ENCODE data around the gene PPP1R13B. TPM values are rescaled to one million over a fixed set of nuclear protein-coding genes. Genes with fewer than 3 reads are reported as not detected.

Gene PPP1R13B
- total RNA-seq, 1 donor from 2014 or later, result 53.0 TPM

GRCh38 chr14:103815253-103815652, 32.1 kb downstream of the PPP1R13B start:
- Mint-ChIP-seq H3K27ac (no peak overlapping the region), H3K27me3 (ENCODE audit: low read depth) (no peaks in the 10 kb centered on the region), H3K4me1 (peaks cover 26% of the 10 kb centered on the region), H3K36me3 (peaks cover 2% of the 10 kb centered on the region), H3K9me3 (peaks cover 4% of the 10 kb centered on the region), H3K4me3 (no peak overlapping the region)
- no peak for DNase-seq (ENCODE audit: low spot score in 2 of 2, unreplicated experiment in 2 of 2)
- TF ChIP-seq CTCF (IDR thresholded peaks at IDR 0.05; ENCODE audit: unreplicated experiment), result no peak

- no peaks in the 10 kb centered on the region for H3K27me3 Mint-ChIP-seq (ENCODE audit: low read depth)
- DNase-seq (ENCODE audit: low spot score in 2 of 2, unreplicated experiment in 2 of 2), result no peak
- H3K4me3 Mint-ChIP-seq, result no peak overlapping the region
- peaks cover 2% of the 10 kb centered on the region for H3K36me3 Mint-ChIP-seq
- no peak overlapping the region for H3K27ac Mint-ChIP-seq
- peaks cover 4% of the 10 kb centered on the region for H3K9me3 Mint-ChIP-seq
- H3K4me1 Mint-ChIP-seq, result peaks cover 6% of the 10 kb centered on the region
- no peak for TF ChIP-seq CTCF (IDR thresholded peaks at IDR 0.05; ENCODE audit: unreplicated experiment)
These were observed 36.2 kb downstream of the PPP1R13B start for GRCh38 chr14:103811189-103811588.

- H3K27ac Mint-ChIP-seq, result no peak overlapping the region
- peak; percentile 46 to 77 for DNase-seq (ENCODE audit: low spot score in 2 of 2, unreplicated experiment in 2 of 2)
- no peaks in the 10 kb centered on the region for H3K27me3 Mint-ChIP-seq (ENCODE audit: low read depth)
- H3K36me3 Mint-ChIP-seq, result peaks cover 2% of the 10 kb centered on the region
- TF ChIP-seq CTCF (IDR thresholded peaks at IDR 0.05; ENCODE audit: unreplicated experiment), result peak; percentile 60
- H3K4me3 Mint-ChIP-seq, result no peak overlapping the region
- no peaks in the 10 kb centered on the region for H3K9me3 Mint-ChIP-seq
- H3K4me1 Mint-ChIP-seq, result peaks cover 6% of the 10 kb centered on the region
These were observed 38.9 kb downstream of the PPP1R13B start for GRCh38 chr14:103808403-103809001.

GRCh38 chr14:103806805-103807204, 40.6 kb downstream of the PPP1R13B start:
- H3K4me1 Mint-ChIP-seq, result peaks cover 10% of the 10 kb centered on the region
- no peaks in the 10 kb centered on the region for H3K36me3 Mint-ChIP-seq
- no peaks in the 10 kb centered on the region for H3K27me3 Mint-ChIP-seq (ENCODE audit: low read depth)
- DNase-seq (ENCODE audit: low spot score in 2 of 2, unreplicated experiment in 2 of 2), result no peak
- H3K4me3 Mint-ChIP-seq, result no peak overlapping the region
- no peaks in the 10 kb centered on the region for H3K9me3 Mint-ChIP-seq
- TF ChIP-seq CTCF (IDR thresholded peaks at IDR 0.05; ENCODE audit: unreplicated experiment), result no peak
- no peak overlapping the region for H3K27ac Mint-ChIP-seq

GRCh38 chr14:103805708-103806107, 41.7 kb downstream of the PPP1R13B start:
- Mint-ChIP-seq H3K4me3 (no peak overlapping the region), H3K27me3 (ENCODE audit: low read depth) (no peaks in the 10 kb centered on the region), H3K36me3 (no peaks in the 10 kb centered on the region), H3K4me1 (peaks cover 13% of the 10 kb centered on the region), H3K27ac (no peak overlapping the region), H3K9me3 (no peaks in the 10 kb centered on the region)
- DNase-seq (ENCODE audit: low spot score in 2 of 2, unreplicated experiment in 2 of 2), result no peak
- TF ChIP-seq CTCF (IDR thresholded peaks at IDR 0.05; ENCODE audit: unreplicated experiment), result no peak

- no peaks in the 10 kb centered on the region for H3K27me3 Mint-ChIP-seq (ENCODE audit: low read depth)
- H3K27ac Mint-ChIP-seq, result no peak overlapping the region
- H3K4me1 Mint-ChIP-seq, result peaks cover 13% of the 10 kb centered on the region
- H3K4me3 Mint-ChIP-seq, result no peak overlapping the region
- TF ChIP-seq CTCF (IDR thresholded peaks at IDR 0.05; ENCODE audit: unreplicated experiment), result no peak
- H3K36me3 Mint-ChIP-seq, result no peaks in the 10 kb centered on the region
- no peaks in the 10 kb centered on the region for H3K9me3 Mint-ChIP-seq
- DNase-seq (ENCODE audit: low spot score in 2 of 2, unreplicated experiment in 2 of 2), result no peak
These were observed 43.7 kb downstream of the PPP1R13B start for GRCh38 chr14:103803661-103804060.

Measured in mesothelial cell of epicardium (in vitro differentiated cells).